IMR-90 (cell line): ENCODE measurements around the gene HIPK3. TPM values are rescaled to one million over a fixed set of nuclear protein-coding genes. Genes with fewer than 3 reads are reported as not detected.

Source experiments
- ATAC-seq: fragments of 200-7000 bp; cut with Tn5 transposase; 2 replicates; pipeline ENCODE4 v1.9.1; 2020; ENCODE audit warnings: low read depth, mild to moderate bottlenecking, moderate library complexity
- BruUV-seq: library from RNA; stranded (reverse); fragments of 400-500 nt; replicated peaks from 2 replicates; lab custom pipeline; 2021; lab: Mats Ljungman, UMichigan
- CTCF ChIA-PET: fragments of 300-600 bp; formaldehyde crosslinking; extraction: SDS; loops from one replicate; lab custom pipeline; 2021; ENCODE audit warnings: antibody characterized with exemption; lab: Yijun Ruan, JAX
- POLR2A ChIA-PET: fragments of 300-600 bp; sonication (Branson Sonifier 250); formaldehyde crosslinking; loops from one replicate; lab custom pipeline; 2022; ENCODE audit warnings: antibody characterized with exemption; ENCODE audit not compliant: unreplicated experiment; lab: Charles Lee
- DNase-seq: peaks from one replicate; pipeline ENCODE4 v3.0.0; 2013
- H2AFZ ChIP-seq: replicated peaks from 2 replicates; pipeline ENCODE3; 2013; ENCODE audit warnings: low read length, mild to moderate bottlenecking; ENCODE audit not compliant: poor library complexity
- H2AK5ac ChIP-seq: 2 replicates; pipeline ENCODE4 v1.6.1; 2013; ENCODE audit warnings: low read depth, low read length, inconsistent platforms
- H2AK9ac ChIP-seq: replicated peaks from 2 replicates; pipeline ENCODE3; 2013; ENCODE audit warnings: mild to moderate bottlenecking, low read depth, low read length, moderate library complexity; ENCODE audit not compliant: poor library complexity
- H2BK120ac ChIP-seq: 2 replicates; pipeline ENCODE4 v1.6.1; 2013; ENCODE audit warnings: low read depth, low read length, inconsistent platforms
- H2BK15ac ChIP-seq: 3 replicates; pipeline ENCODE4 v1.6.1; 2013; ENCODE audit warnings: low read depth, low read length, inconsistent platforms
- H2BK20ac ChIP-seq: 2 replicates; pipeline ENCODE4 v1.6.1; 2013; ENCODE audit warnings: low read depth, mild to moderate bottlenecking, inconsistent platforms, low read length, moderate library complexity
- H2BK5ac ChIP-seq: 2 replicates; pipeline ENCODE4 v1.6.1; 2013; ENCODE audit warnings: mild to moderate bottlenecking, low read depth, low read length, inconsistent platforms; ENCODE audit not compliant: poor library complexity, severe bottlenecking
- H3K14ac ChIP-seq: replicated peaks from 2 replicates; pipeline ENCODE4 v1.6.1; 2013; ENCODE audit warnings: low read depth, low read length, inconsistent platforms
- H3K18ac ChIP-seq: 2 replicates; pipeline ENCODE4 v1.6.1; 2013; ENCODE audit warnings: low read depth, low read length, control low read depth
- H3K23ac ChIP-seq: 2 replicates; pipeline ENCODE4 v1.6.1; 2013; ENCODE audit warnings: low read depth, low read length, inconsistent platforms
- H3K27ac ChIP-seq: 2 replicates; pipeline ENCODE4 v1.5.1; 2013; ENCODE audit warnings: mild to moderate bottlenecking, control low read depth, low read length; ENCODE audit not compliant: insufficient read depth
- H3K27me3 ChIP-seq: 2 replicates; pipeline ENCODE4 v1.6.1; 2013; ENCODE audit warnings: low read length; ENCODE audit not compliant: control insufficient read depth, insufficient read depth
- H3K36me3 ChIP-seq: 2 replicates; pipeline ENCODE4 v1.6.1; 2013; ENCODE audit warnings: low read length, mixed read lengths; ENCODE audit not compliant: control insufficient read depth, insufficient read depth
- H3K4ac ChIP-seq: 2 replicates; pipeline ENCODE4 v1.6.1; 2013; ENCODE audit warnings: low read depth, low read length, inconsistent platforms
- H3K4me1 ChIP-seq: 2 replicates; pipeline ENCODE4 v1.6.1; 2013; ENCODE audit warnings: low read length, mixed read lengths; ENCODE audit not compliant: control insufficient read depth, insufficient read depth
- H3K4me2 ChIP-seq: 2 replicates; pipeline ENCODE4 v1.6.1; 2013; ENCODE audit warnings: low read depth, mild to moderate bottlenecking, control low read depth, low read length, moderate library complexity
- H3K4me3 ChIP-seq: 2 replicates; pipeline ENCODE4 v1.5.1; 2013; ENCODE audit warnings: low read depth, mild to moderate bottlenecking, control low read depth, low read length, moderate library complexity; ENCODE audit not compliant: insufficient read depth
- H3K56ac ChIP-seq: 2 replicates; pipeline ENCODE4 v1.6.1; 2013; ENCODE audit warnings: low read length, inconsistent platforms; ENCODE audit not compliant: insufficient read depth; ENCODE audit errors: extremely low read depth
- H3K79me1 ChIP-seq, 2 experiments: 2 replicates each; pipeline ENCODE4 v1.6.1; 2013; ENCODE audit warnings: low read length in 2 of 2, inconsistent platforms in 1 of 2, low read depth in 1 of 2
- H3K9ac ChIP-seq: 2 replicates; pipeline ENCODE4 v1.6.1; 2013; ENCODE audit warnings: low read depth, low read length, control low read depth
- H3K9me1 ChIP-seq: 2 replicates; pipeline ENCODE4 v1.6.1; 2013; ENCODE audit warnings: low read length, inconsistent platforms; ENCODE audit not compliant: insufficient read depth
- H3K9me3 ChIP-seq: 2 replicates; pipeline ENCODE4 v1.6.1; 2013; ENCODE audit warnings: low read length; ENCODE audit not compliant: control insufficient read depth, insufficient read depth
- H4K20me1 ChIP-seq: 2 replicates; pipeline ENCODE4 v1.6.1; 2013; ENCODE audit warnings: low read length, inconsistent platforms; ENCODE audit not compliant: insufficient read depth
- H4K5ac ChIP-seq: 2 replicates; pipeline ENCODE4 v1.6.1; 2013; ENCODE audit warnings: mild to moderate bottlenecking, low read depth, low read length, control low read depth
- H4K8ac ChIP-seq, 2 experiments: 2 replicates each; pipeline ENCODE4 v1.6.1; 2013; ENCODE audit warnings: low read depth in 2 of 2, low read length in 2 of 2, control low read depth in 1 of 2, inconsistent platforms in 1 of 2
- H4K91ac ChIP-seq: 2 replicates; pipeline ENCODE4 v1.6.1; 2013; ENCODE audit warnings: low read depth, low read length, inconsistent platforms; ENCODE audit not compliant: insufficient read depth
- CEBPB ChIP-seq: IDR thresholded peaks from 2 replicates; pipeline ENCODE4 v1.6.1; 2012; ENCODE audit warnings: low read depth, low read length, improper control_type of control experiment
- ELK1 ChIP-seq: fragments of 150-350 bp; IDR thresholded peaks from 2 replicates; pipeline ENCODE4 v1.6.1; 2016; ENCODE audit warnings: low read depth, mild to moderate bottlenecking, low read length, moderate library complexity, borderline replicate concordance
- MAZ ChIP-seq: IDR thresholded peaks from 2 replicates; pipeline ENCODE4 v1.6.1; 2012; ENCODE audit warnings: low read depth, mild to moderate bottlenecking, low read length, improper control_type of control experiment, moderate library complexity, borderline replicate concordance
- RFX5 ChIP-seq: IDR thresholded peaks from 2 replicates; pipeline ENCODE4 v1.8.0; 2012; ENCODE audit warnings: low read depth, mild to moderate bottlenecking, low read length, moderate library complexity
- SMC3 ChIP-seq: fragments of 150-350 bp; IDR thresholded peaks from 2 replicates; pipeline ENCODE4 v1.6.1; 2016; ENCODE audit warnings: low read depth, mild to moderate bottlenecking, antibody characterized with exemption, low read length, moderate library complexity
- USF2 ChIP-seq: fragments of 150-350 bp; IDR thresholded peaks from 2 replicates; pipeline ENCODE4 v1.6.1; 2017; ENCODE audit warnings: mild to moderate bottlenecking, antibody characterized with exemption, low read length, low read depth
- WGBS, 2 experiments: methylation state at CpG; one replicate each; pipeline versions ENCODE4 v1.1.5 to v1.1.7; 2013; ENCODE audit warnings: missing lambda C conversion rate in 2 of 2; ENCODE audit not compliant: insufficient read length in 1 of 2; ENCODE audit errors: extremely low coverage in 2 of 2; 5-methylcytosine and 5-hydroxymethylcytosine counted together
- dilution Hi-C: fragments of 300-500 bp; cut with HindIII; formaldehyde crosslinking; loops from one replicate; pipeline ENCODE4 v1.14.3; 2018; ENCODE audit warnings: low sequenced_read_pairs; ENCODE audit not compliant: unreplicated experiment
- in situ Hi-C: fragments of 300-500 bp; cut with MboI; formaldehyde crosslinking; loops from 3 replicates; pipeline ENCODE4 v1.14.3; 2019; ENCODE audit warnings: low sequenced_read_pairs, inconsistent platforms, mixed read lengths
- intact Hi-C: fragments of 100-400 bp; cut with micrococcal nuclease; formaldehyde crosslinking; loops from 2 replicates; pipeline ENCODE4 v1.10.0; 2022
- polyA plus RNA-seq, 3 experiments: library from polyadenylated mRNA; depleted of rRNA; stranded (reverse); fragments of >200 nt; gene quantifications; 2 replicates each; pipeline ENCODE4 v1.2.3, GENCODE V29; 2012; ENCODE audit warnings: low replicate concordance in 1 of 3
- total RNA-seq: library from RNA; depleted of rRNA; stranded (reverse); fragments of >200 nt; gene quantifications from 2 replicates; pipeline ENCODE4 v1.2.3, GENCODE V29; 2012

Gene HIPK3
- total and polyA plus RNA-seq, 2 of the 4 experiments (the other 2 are of a cell fraction): 8.3 to 103 TPM

GRCh38 chr11:33333816-33334215, 76.6 kb downstream of the HIPK3 start:
- H3K23ac ChIP-seq: no peak overlapping the region
- no peak overlapping the region for H3K14ac ChIP-seq
- DNase-seq: no peak
- no peaks in the 10 kb centered on the region for H3K27me3 ChIP-seq
- no peak overlapping the region for H4K5ac ChIP-seq
- H4K8ac ChIP-seq: no peak overlapping the region
- H3K27ac ChIP-seq: no peak overlapping the region
- no peaks in the 10 kb centered on the region for H3K4me1 ChIP-seq
- peaks cover 22 to 65% of the 10 kb centered on the region in 2 experiments for H3K79me1 ChIP-seq
- TF ChIP-seq CEBPB (no peak), SMC3 (no peak), USF2 (no peak), RFX5 (no peak), MAZ (no peak), ELK1 (no peak)
- WGBS, 2 experiments: no CpG with 5 or more reads among the region's 2 CpGs
- no peak overlapping the region for H2BK15ac ChIP-seq
- H3K4me3 ChIP-seq: no peak overlapping the region
- H2BK5ac ChIP-seq: no peak overlapping the region
- H3K4me2 ChIP-seq: no peak overlapping the region
- no peak overlapping the region for H2BK120ac ChIP-seq
- H3K9me3 ChIP-seq: no peaks in the 10 kb centered on the region
- no peak overlapping the region for H2BK20ac ChIP-seq
- peaks cover 41% of the 10 kb centered on the region; the same call in 1 of the 2 replicates for H4K20me1 ChIP-seq
- intact Hi-C loops (no loop called here), dilution Hi-C loops (no loop called here), in situ Hi-C loops (no loop called here)
- no peak overlapping the region for H2AFZ ChIP-seq
- H3K18ac ChIP-seq: no peak overlapping the region
- peaks cover 19% of the 10 kb centered on the region for H3K36me3 ChIP-seq
- H3K9me1 ChIP-seq: peaks cover 3% of the 10 kb centered on the region; the same call in 1 of the 2 replicates
- no peak overlapping the region for H3K9ac ChIP-seq
- BruUV-seq: no TSS peak
- no peak for ATAC-seq
- H3K4ac ChIP-seq: no peak overlapping the region
- H2AK5ac ChIP-seq: no peak overlapping the region
- H4K91ac ChIP-seq: no peak overlapping the region
- H3K56ac ChIP-seq: no peak overlapping the region
- ChIA-PET POLR2A (no interaction called here), CTCF (no interaction called here)
- H2AK9ac ChIP-seq: no peak overlapping the region
